SKM-1 treated with dmso at 0.1 percent for 144 hours (cell line): ENCODE measurements around the gene THEM4.
"Not testable (repeated sequence)": the region's sequence is repeated elsewhere in the genome, so short reads cannot be mapped to it uniquely, and the experiment has no call there.

ENCODE experiments used
- DNase-seq: peaks from one replicate; lab custom pipeline; 2025; ENCODE audit not compliant: unreplicated experiment; lab: John Stamatoyannopoulos, UW

THEM4 gene

GRCh38 chr1:151897991-151898431, 11.3 kb downstream of the THEM4 start:
- no peak for DNase-seq

GRCh38 chr1:151893176-151893924, 16.0 kb downstream of the THEM4 start:
- DNase-seq: no peak

GRCh38 chr1:151892190-151892589, 17.1 kb downstream of the THEM4 start:
- DNase-seq: no peak

- DNase-seq: no peak
Measured at GRCh38 chr1:151891512-151891911, 17.8 kb downstream of the THEM4 start.

- peak; percentile 20 for DNase-seq
Measured at GRCh38 chr1:151888972-151889570, 20.2 kb downstream of the THEM4 start.

- DNase-seq: no peak
Measured at GRCh38 chr1:151887028-151887427, 22.3 kb downstream of the THEM4 start.

GRCh38 chr1:151885479-151885878, 23.8 kb downstream of the THEM4 start:
- DNase-seq: no peak

- DNase-seq: not testable (repeated sequence)
Measured at GRCh38 chr1:151884879-151885278, 24.4 kb downstream of the THEM4 start.

- not testable (repeated sequence) for DNase-seq
Measured at GRCh38 chr1:151884445-151884844, 24.9 kb downstream of the THEM4 start.

- DNase-seq: not testable (repeated sequence)
Measured at GRCh38 chr1:151883898-151884297, 25.4 kb downstream of the THEM4 start.

- DNase-seq: not testable (repeated sequence)
Measured at GRCh38 chr1:151882918-151883317, 26.4 kb downstream of the THEM4 start.

GRCh38 chr1:151882466-151882865, 26.8 kb downstream of the THEM4 start:
- DNase-seq: no peak

GRCh38 chr1:151881479-151881878, 27.8 kb downstream of the THEM4 start:
- no peak for DNase-seq

- DNase-seq: no peak
Measured at GRCh38 chr1:151875419-151876097, 33.8 kb downstream of the THEM4 start.

- DNase-seq: peak; percentile 37
Measured at GRCh38 chr1:151872776-151873175, 36.5 kb downstream of the THEM4 start.

- DNase-seq: no peak
Measured at GRCh38 chr1:151871284-151872030, 37.9 kb downstream of the THEM4 start.

- DNase-seq: no peak
Measured at GRCh38 chr1:151868486-151868885, 40.8 kb downstream of the THEM4 start.

- DNase-seq: peak; percentile 31
Measured at GRCh38 chr1:151867765-151868411, 41.4 kb downstream of the THEM4 start.

GRCh38 chr1:151867321-151867720, 42.0 kb downstream of the THEM4 start:
- DNase-seq: peak; percentile 17

GRCh38 chr1:151864411-151864810, 44.9 kb downstream of the THEM4 start:
- no peak for DNase-seq

GRCh38 chr1:151862604-151863003, 46.7 kb downstream of the THEM4 start:
- no peak for DNase-seq
